ENCODE measurements around the gene CARD19.
"Not testable (repeated sequence)": the region's sequence is repeated elsewhere in the genome, so short reads cannot be mapped to it uniquely, and the experiment has no call there.

Gene CARD19

GRCh38 chr9:93134740-93135444 lies 38.9 kb downstream of the CARD19 start:
- H3K4me3 ChIP-seq (ENCODE audit: low read depth in 1 of 2, low read length in 2 of 2), result peak overlapping the region; percentile 58 to 88
- no peaks in the 10 kb centered on the region for H3K36me3 ChIP-seq (ENCODE audit: insufficient read depth, low read length)
- no peaks in the 10 kb centered on the region for H3K9me3 ChIP-seq (ENCODE audit: low read length)
- peak overlapping the region; percentile 58 for H3K9ac ChIP-seq (ENCODE audit: low read length)
- H3K27ac ChIP-seq (ENCODE audit: low read depth, low read length), result peak overlapping the region; percentile 82
- H3K27me3 ChIP-seq (ENCODE audit: control insufficient read depth in 1 of 2, insufficient read depth in 2 of 2, low read length in 2 of 2), result no peaks in the 10 kb centered on the region
- peaks cover 49% of the 10 kb centered on the region for H3K4me1 ChIP-seq (ENCODE audit: insufficient read depth, low read length)

GRCh38 chr9:93136011-93136440 lies 40.0 kb downstream of the CARD19 start:
- Histone ChIP-seq H3K27me3 (ENCODE audit: control insufficient read depth in 1 of 2, insufficient read depth in 2 of 2, low read length in 2 of 2) (no peaks in the 10 kb centered on the region), H3K9me3 (ENCODE audit: low read length) (no peaks in the 10 kb centered on the region), H3K36me3 (ENCODE audit: insufficient read depth, low read length) (no peaks in the 10 kb centered on the region), H3K9ac (ENCODE audit: low read length) (no peak overlapping the region), H3K4me1 (ENCODE audit: insufficient read depth, low read length) (peaks cover 37% of the 10 kb centered on the region), H3K27ac (ENCODE audit: low read depth, low read length) (no peak overlapping the region), H3K4me3 (ENCODE audit: low read depth in 1 of 2, low read length in 2 of 2) (peak overlapping the region in 1 of 2 donors; percentile 35)

DNA sequence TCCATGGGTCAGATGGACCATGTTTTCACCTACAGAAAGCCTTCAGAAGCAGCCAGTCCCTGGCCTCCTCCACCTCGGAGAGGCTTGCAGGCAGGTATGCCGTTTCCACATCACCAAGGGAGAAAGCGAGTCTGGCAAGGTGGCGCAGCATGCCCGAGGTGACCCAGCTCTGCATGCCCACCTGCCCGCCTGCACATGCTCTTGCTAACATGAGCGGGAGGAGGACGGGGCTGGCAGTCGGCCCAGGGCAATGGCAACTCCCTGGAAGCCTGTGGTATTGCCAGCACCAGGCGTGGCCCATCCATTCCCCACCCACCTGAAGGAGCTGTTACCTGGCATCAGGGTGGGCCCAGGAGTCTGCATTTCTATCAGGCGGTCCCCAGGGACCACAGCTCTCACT lies 41.3 kb downstream of the CARD19 start:
- Histone ChIP-seq H3K4me1 (ENCODE audit: insufficient read depth, low read length) (peaks cover 24% of the 10 kb centered on the region), H3K36me3 (ENCODE audit: insufficient read depth, low read length) (no peaks in the 10 kb centered on the region), H3K27ac (ENCODE audit: low read depth, low read length) (no peak overlapping the region), H3K9me3 (ENCODE audit: low read length) (no peaks in the 10 kb centered on the region), H3K9ac (ENCODE audit: low read length) (no peak overlapping the region), H3K27me3 (ENCODE audit: control insufficient read depth in 1 of 2, insufficient read depth in 2 of 2, low read length in 2 of 2) (no peaks in the 10 kb centered on the region), H3K4me3 (ENCODE audit: low read depth in 1 of 2, low read length in 2 of 2) (no peak overlapping the region)

GRCh38 chr9:93138171-93138764 lies 42.3 kb downstream of the CARD19 start:
- H3K4me1 ChIP-seq (ENCODE audit: insufficient read depth, low read length), result peaks cover 16% of the 10 kb centered on the region
- no peaks in the 10 kb centered on the region for H3K9me3 ChIP-seq (ENCODE audit: low read length)
- no peak overlapping the region for H3K4me3 ChIP-seq (ENCODE audit: low read depth in 1 of 2, low read length in 2 of 2)
- no peaks in the 10 kb centered on the region for H3K27me3 ChIP-seq (ENCODE audit: control insufficient read depth in 1 of 2, insufficient read depth in 2 of 2, low read length in 2 of 2)
- H3K27ac ChIP-seq (ENCODE audit: low read depth, low read length), result no peak overlapping the region
- H3K9ac ChIP-seq (ENCODE audit: low read length), result no peak overlapping the region
- H3K36me3 ChIP-seq (ENCODE audit: insufficient read depth, low read length), result no peaks in the 10 kb centered on the region

DNA sequence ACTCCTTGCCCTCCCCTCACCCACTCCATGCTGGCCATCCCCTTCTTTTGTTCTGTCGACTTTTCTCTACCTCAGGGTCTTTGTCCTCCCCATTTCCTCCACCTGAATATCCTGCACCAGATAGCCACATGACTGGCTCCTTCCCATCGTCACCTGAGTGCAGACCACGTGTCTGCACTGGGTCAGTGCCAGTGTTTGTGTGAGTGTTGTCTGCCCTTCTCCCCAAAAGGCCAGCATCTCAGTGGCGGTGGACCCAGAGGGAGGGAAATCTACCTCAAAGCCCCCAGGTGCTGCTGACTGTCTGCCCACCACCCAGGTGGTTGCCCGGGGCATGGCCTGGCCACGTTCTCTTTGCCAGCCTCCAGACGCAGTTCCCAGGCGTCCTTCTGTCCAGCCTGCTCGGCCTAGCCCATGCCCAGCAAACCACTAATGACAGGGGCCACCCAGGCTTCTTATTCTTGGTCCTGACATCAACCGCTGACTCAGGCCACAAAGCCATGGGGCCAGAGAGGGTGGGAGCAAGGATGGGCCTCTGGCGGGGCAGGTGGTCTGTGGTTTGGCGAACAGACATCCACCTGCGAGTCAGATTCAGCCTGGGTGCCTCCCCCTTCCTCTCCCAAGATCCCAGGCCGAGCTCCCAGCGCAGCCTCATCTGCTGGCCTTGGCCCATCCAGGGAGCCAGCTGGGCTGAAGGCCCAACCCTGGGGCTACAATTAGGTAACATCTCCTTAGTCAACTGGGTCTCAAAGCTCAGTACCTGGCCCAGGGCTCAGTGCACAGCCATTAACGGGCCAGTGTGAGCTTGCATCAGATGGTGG lies 43.6 kb downstream of the CARD19 start:
- Histone ChIP-seq H3K4me3 (ENCODE audit: low read depth in 1 of 2, low read length in 2 of 2) (no peak overlapping the region), H3K27me3 (ENCODE audit: control insufficient read depth in 1 of 2, insufficient read depth in 2 of 2, low read length in 2 of 2) (no peaks in the 10 kb centered on the region), H3K36me3 (ENCODE audit: insufficient read depth, low read length) (no peaks in the 10 kb centered on the region), H3K9ac (ENCODE audit: low read length) (no peak overlapping the region), H3K9me3 (ENCODE audit: low read length) (no peaks in the 10 kb centered on the region), H3K27ac (ENCODE audit: low read depth, low read length) (no peak overlapping the region), H3K4me1 (ENCODE audit: insufficient read depth, low read length) (peaks cover 25% of the 10 kb centered on the region)

GRCh38 chr9:93141771-93142483 lies 45.9 kb downstream of the CARD19 start:
- H3K4me1 ChIP-seq (ENCODE audit: insufficient read depth, low read length), result peaks cover 10% of the 10 kb centered on the region
- no peak overlapping the region for H3K27ac ChIP-seq (ENCODE audit: low read depth, low read length)
- no peaks in the 10 kb centered on the region for H3K36me3 ChIP-seq (ENCODE audit: insufficient read depth, low read length)
- no peaks in the 10 kb centered on the region for H3K9me3 ChIP-seq (ENCODE audit: low read length)
- no peaks in the 10 kb centered on the region for H3K27me3 ChIP-seq (ENCODE audit: control insufficient read depth in 1 of 2, insufficient read depth in 2 of 2, low read length in 2 of 2)
- no peak overlapping the region for H3K9ac ChIP-seq (ENCODE audit: low read length)
- H3K4me3 ChIP-seq (ENCODE audit: low read depth in 1 of 2, low read length in 2 of 2), result no peak overlapping the region

- H3K9ac ChIP-seq (ENCODE audit: low read length), result no peak overlapping the region
- no peak overlapping the region for H3K4me3 ChIP-seq (ENCODE audit: low read depth in 1 of 2, low read length in 2 of 2)
- H3K36me3 ChIP-seq (ENCODE audit: insufficient read depth, low read length), result no peaks in the 10 kb centered on the region
- H3K27ac ChIP-seq (ENCODE audit: low read depth, low read length), result no peak overlapping the region
- H3K4me1 ChIP-seq (ENCODE audit: insufficient read depth, low read length), result peaks cover 10% of the 10 kb centered on the region
- no peaks in the 10 kb centered on the region for H3K27me3 ChIP-seq (ENCODE audit: control insufficient read depth in 1 of 2, insufficient read depth in 2 of 2, low read length in 2 of 2)
- no peaks in the 10 kb centered on the region for H3K9me3 ChIP-seq (ENCODE audit: low read length)
Observed at GRCh38 chr9:93143830-93144530, 48.0 kb downstream of the CARD19 start.

GRCh38 chr9:93146696-93147095 lies 50.7 kb downstream of the CARD19 start:
- not testable (repeated sequence) for H3K4me3 ChIP-seq (ENCODE audit: low read depth in 1 of 2, low read length in 2 of 2); H3K36me3 ChIP-seq (ENCODE audit: insufficient read depth, low read length); H3K9me3 ChIP-seq (ENCODE audit: low read length); H3K27me3 ChIP-seq (ENCODE audit: control insufficient read depth in 1 of 2, insufficient read depth in 2 of 2, low read length in 2 of 2); H3K9ac ChIP-seq (ENCODE audit: low read length); H3K27ac ChIP-seq (ENCODE audit: low read depth, low read length)
- peaks cover 10% of the 10 kb centered on the region for H3K4me1 ChIP-seq (ENCODE audit: insufficient read depth, low read length)

DNA sequence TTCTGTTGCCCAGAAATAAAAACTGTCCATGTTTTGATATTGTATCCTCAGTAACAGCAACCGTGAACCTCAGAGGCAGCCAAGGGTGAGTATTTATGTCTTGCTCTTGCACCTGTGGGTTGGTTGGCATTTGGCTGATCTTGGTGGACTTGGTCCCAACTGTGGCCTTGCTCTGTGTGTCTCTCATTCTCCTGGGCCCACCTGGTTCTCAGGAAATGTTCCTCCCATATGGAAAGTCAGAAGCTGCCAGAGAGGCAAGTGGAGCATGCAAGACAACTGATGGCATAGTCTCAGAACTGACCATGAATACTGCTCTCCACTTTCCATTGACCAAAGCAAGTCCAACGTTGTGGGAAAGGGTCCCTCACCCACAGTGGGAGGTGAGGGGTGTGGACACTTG lies 51.6 kb downstream of the CARD19 start:
- Histone ChIP-seq H3K4me3 (ENCODE audit: low read depth in 1 of 2, low read length in 2 of 2) (no peak overlapping the region), H3K27me3 (ENCODE audit: control insufficient read depth in 1 of 2, insufficient read depth in 2 of 2, low read length in 2 of 2) (no peaks in the 10 kb centered on the region), H3K9me3 (ENCODE audit: low read length) (no peaks in the 10 kb centered on the region), H3K27ac (ENCODE audit: low read depth, low read length) (no peak overlapping the region), H3K4me1 (ENCODE audit: insufficient read depth, low read length) (peaks cover 10% of the 10 kb centered on the region), H3K36me3 (ENCODE audit: insufficient read depth, low read length) (no peaks in the 10 kb centered on the region), H3K9ac (ENCODE audit: low read length) (no peak overlapping the region)

DNA sequence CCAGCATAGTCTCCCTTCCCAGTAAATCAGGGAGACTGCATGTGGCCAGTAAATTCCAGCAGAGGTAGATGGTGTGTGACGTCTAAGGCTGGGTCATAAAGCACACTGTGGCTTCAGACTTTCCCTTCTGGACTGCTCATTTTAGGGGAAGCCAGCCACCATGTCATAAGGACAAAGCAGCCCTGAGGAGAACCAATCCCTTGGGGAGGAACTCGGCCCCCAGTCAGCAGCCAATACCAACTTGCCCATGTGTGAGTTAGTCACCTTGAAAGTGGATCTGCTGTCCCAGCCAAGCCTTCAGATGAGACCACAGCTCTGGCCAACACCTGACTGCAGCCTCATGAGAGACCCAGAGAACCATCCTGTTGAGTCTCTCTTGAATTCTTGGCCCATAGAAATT lies 52.7 kb downstream of the CARD19 start:
- H3K4me1 ChIP-seq (ENCODE audit: insufficient read depth, low read length), result peaks cover 9% of the 10 kb centered on the region
- H3K9ac ChIP-seq (ENCODE audit: low read length), result no peak overlapping the region
- no peak overlapping the region for H3K4me3 ChIP-seq (ENCODE audit: low read depth in 1 of 2, low read length in 2 of 2)
- no peaks in the 10 kb centered on the region for H3K9me3 ChIP-seq (ENCODE audit: low read length)
- no peak overlapping the region for H3K27ac ChIP-seq (ENCODE audit: low read depth, low read length)
- no peaks in the 10 kb centered on the region for H3K36me3 ChIP-seq (ENCODE audit: insufficient read depth, low read length)
- H3K27me3 ChIP-seq (ENCODE audit: control insufficient read depth in 1 of 2, insufficient read depth in 2 of 2, low read length in 2 of 2), result no peaks in the 10 kb centered on the region

DNA sequence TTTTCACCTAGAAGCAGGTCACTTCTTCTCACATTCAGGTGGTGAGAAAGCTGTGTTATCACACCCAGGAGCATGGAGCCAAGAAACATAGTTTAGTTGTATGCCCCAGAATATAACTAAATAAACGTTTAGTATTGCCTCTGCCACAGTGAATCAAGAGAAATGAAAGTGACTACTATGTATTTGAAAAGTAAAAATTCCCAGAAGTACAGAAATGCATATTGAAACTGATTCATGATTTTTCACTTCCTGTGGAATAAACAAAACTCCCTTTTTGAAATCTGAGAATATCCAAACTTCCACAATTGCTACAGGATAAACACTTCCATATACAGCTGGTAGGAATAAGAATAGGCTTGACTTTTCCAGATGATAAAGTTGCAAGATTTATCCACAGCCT lies 53.3 kb downstream of the CARD19 start:
- Histone ChIP-seq H3K4me1 (ENCODE audit: insufficient read depth, low read length) (peaks cover 3% of the 10 kb centered on the region), H3K27ac (ENCODE audit: low read depth, low read length) (no peak overlapping the region), H3K9me3 (ENCODE audit: low read length) (no peaks in the 10 kb centered on the region), H3K9ac (ENCODE audit: low read length) (no peak overlapping the region), H3K4me3 (ENCODE audit: low read depth in 1 of 2, low read length in 2 of 2) (no peak overlapping the region), H3K27me3 (ENCODE audit: control insufficient read depth in 1 of 2, insufficient read depth in 2 of 2, low read length in 2 of 2) (no peaks in the 10 kb centered on the region), H3K36me3 (ENCODE audit: insufficient read depth, low read length) (no peaks in the 10 kb centered on the region)
